GM06990 (cell line): Measurements from ENCODE around the gene SLC8A2.
"Not testable (repeated sequence)": the region's sequence is repeated elsewhere in the genome, so short reads cannot be mapped to it uniquely, and the experiment has no call there.

Source experiments
- DNase-seq: peaks from one replicate; pipeline ENCODE4 v3.0.0-alpha.2; 2011; ENCODE audit not compliant: insufficient read length; ENCODE audit errors: extremely low read depth
- H3K27me3 ChIP-seq: replicated peaks from 2 replicates; pipeline ENCODE4 v1.6.0; 2011; ENCODE audit warnings: low read length; ENCODE audit not compliant: control insufficient read depth, insufficient read depth
- H3K36me3 ChIP-seq: 2 replicates; pipeline ENCODE4 v1.5.1; 2011; ENCODE audit warnings: low read length; ENCODE audit not compliant: control insufficient read depth, insufficient read depth
- H3K4me3 ChIP-seq: replicated peaks from 2 replicates; pipeline ENCODE4 v1.5.1; 2011; ENCODE audit warnings: low read depth, mild to moderate bottlenecking, control low read depth, low read length
- TF ChIP-seq, protein P1 (sequence below): IDR thresholded peaks from 2 replicates; pipeline ENCODE4 v1.5.1; 2011; ENCODE audit warnings: low read length, control low read depth, mild to moderate bottlenecking, inconsistent platforms; ENCODE audit not compliant: insufficient read depth, poor library complexity, severe bottlenecking

Gene SLC8A2

DNA sequence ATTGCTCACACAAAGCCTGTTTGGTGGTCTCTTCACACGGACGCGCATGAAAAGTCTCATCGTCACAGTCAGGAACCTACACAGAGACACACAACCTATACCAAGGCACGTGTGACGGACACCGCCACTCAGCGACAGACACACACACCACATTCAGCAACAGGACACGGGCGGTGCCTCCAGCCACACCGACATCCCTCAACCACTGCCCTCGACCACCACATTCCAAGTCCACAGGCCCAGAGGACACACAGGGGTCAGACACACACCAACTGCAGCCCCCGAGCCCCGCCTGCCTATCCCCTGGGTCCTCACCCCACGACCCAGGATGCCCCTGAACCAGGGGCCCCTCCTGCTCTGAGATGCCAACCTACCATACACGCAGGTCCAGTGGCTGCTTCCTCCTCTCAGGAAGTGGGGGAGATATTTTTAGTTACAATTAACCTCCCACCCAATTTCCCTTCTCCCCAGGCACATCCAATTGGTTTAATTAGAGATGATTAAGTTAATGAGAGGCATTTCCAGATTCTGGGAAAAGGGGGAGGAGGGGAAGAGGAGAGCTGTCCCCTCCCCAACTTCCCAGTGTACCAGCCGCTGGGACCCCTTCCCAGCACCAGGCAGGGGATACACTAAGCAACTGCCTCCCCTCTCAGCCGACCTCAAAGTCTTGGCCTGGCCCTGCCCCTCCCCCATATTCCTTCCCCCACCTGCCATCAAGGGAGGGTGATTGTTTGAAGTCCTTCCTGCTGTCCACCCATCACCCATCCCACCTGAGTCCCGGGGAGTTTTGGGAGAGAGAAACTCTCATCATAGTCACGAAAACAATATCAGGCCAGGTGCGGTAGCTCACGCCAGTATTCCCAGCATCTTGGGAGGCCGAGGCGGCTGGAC lies 72.7 kb downstream of the SLC8A2 start:
- H3K27me3 ChIP-seq: no peaks in the 10 kb centered on the region
- no peak overlapping the region for H3K4me3 ChIP-seq
- H3K36me3 ChIP-seq: no peaks in the 10 kb centered on the region
- TF ChIP-seq, protein P1, sequence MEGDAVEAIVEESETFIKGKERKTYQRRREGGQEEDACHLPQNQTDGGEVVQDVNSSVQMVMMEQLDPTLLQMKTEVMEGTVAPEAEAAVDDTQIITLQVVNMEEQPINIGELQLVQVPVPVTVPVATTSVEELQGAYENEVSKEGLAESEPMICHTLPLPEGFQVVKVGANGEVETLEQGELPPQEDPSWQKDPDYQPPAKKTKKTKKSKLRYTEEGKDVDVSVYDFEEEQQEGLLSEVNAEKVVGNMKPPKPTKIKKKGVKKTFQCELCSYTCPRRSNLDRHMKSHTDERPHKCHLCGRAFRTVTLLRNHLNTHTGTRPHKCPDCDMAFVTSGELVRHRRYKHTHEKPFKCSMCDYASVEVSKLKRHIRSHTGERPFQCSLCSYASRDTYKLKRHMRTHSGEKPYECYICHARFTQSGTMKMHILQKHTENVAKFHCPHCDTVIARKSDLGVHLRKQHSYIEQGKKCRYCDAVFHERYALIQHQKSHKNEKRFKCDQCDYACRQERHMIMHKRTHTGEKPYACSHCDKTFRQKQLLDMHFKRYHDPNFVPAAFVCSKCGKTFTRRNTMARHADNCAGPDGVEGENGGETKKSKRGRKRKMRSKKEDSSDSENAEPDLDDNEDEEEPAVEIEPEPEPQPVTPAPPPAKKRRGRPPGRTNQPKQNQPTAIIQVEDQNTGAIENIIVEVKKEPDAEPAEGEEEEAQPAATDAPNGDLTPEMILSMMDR: no peak
- DNase-seq: no peak

DNA sequence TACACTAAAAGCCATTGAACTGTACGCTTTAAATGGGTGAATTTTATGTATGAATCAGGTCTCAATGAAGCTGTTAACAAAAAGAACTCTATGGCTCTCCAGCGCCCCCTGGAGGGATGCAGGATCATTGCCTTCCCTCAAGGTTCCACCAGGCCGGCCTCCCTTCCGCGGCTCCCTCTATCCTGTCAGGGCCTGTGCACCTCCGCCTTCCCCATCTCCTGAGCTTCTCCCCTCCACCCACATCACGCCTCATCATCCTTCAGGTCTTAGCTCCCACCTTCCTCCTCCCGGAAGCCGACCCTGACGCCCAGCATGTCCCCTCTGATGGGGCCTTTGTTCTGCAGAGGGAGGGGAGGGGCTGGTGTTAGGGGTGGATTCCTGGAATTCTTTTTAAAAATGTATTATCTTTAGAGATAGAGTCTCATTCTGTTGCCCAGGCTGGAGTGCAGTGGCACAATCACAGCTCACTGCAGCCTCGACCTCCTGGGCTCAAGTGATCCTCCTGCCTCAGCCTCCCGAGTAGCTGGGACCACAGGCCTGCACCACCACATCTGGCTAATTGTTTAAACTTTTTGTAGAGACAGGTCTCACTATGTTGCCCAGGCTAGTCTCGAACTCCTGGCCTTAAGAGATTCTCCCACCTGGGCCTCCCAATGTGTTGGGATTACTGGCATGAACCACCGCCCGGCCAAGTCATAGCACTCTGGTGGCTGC lies 80.0 kb downstream of the SLC8A2 start:
- Histone ChIP-seq H3K27me3 (no peaks in the 10 kb centered on the region), H3K4me3 (no peak overlapping the region), H3K36me3 (no peaks in the 10 kb centered on the region)
- DNase-seq: peak; percentile 37
- TF ChIP-seq, protein P1: peak; percentile 91

DNA sequence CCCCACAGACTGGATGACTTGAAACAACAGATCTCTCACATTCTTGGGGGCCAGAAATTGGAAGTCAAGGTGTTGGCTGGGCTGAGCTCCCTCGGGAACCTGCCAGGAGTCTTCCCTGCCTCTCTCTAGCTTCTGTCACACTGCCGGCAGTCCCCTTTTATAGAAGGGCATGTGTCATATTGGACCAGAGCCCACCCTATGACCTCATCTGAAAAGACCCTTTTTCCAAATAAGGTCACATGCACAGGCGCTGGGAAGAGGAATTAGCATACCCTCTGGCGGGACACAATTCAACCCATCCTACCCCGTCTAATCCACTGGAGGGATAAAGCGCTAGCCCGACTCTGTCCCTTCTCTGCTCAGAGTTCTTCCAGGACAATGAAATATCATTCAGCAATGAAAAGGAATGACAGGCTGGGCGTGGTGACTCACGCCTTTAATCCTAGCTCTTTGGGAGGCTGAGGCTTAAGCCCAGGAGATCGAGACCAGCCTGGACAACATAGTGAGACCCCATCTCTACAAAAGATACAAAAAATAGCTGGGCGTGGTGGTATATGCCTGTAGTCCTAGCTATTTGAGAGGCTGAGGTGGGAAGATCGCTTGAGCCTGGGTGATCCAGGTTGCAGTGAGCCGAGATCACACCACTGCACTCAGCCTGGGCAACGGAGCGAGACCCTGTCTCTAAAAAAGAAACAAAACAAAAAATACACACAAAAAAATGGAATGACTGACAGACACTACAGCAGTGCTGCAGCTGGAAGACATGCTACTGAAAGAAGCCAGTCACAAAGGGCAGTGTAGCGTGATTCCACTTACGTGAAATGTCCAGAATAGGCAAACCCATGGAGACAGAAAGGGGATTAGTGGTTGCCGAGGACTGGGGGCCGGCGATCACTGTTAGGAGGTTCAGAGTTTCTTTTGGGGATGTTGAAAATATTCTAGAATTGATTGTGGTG lies 80.9 kb downstream of the SLC8A2 start:
- no peak for DNase-seq
- H3K36me3 ChIP-seq: no peaks in the 10 kb centered on the region
- no peak overlapping the region for H3K4me3 ChIP-seq
- TF ChIP-seq, protein P1: no peak
- H3K27me3 ChIP-seq: no peaks in the 10 kb centered on the region

DNA sequence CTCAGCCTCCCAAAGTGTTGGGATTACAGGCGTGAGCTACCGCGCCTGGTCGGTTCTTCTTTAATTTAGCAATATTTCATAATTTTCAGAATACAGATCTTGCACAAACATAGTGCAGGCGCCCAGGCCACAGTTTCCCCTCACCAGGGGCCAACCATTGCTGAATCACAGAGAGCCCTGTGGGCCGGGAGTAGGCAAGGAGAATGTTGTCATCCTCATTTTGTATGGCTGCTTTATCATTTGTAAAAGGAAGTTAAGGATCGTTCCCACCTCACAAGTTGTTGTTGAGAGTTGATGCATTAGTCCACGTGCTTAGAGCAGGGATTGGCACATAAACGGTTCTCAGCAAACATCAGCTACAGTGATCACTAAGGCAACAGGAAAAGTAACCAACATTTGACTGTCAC lies 82.5 kb downstream of the SLC8A2 start:
- Histone ChIP-seq H3K36me3 (no peaks in the 10 kb centered on the region), H3K27me3 (no peaks in the 10 kb centered on the region), H3K4me3 (no peak overlapping the region)
- DNase-seq: no peak
- TF ChIP-seq, protein P1: no peak

DNA sequence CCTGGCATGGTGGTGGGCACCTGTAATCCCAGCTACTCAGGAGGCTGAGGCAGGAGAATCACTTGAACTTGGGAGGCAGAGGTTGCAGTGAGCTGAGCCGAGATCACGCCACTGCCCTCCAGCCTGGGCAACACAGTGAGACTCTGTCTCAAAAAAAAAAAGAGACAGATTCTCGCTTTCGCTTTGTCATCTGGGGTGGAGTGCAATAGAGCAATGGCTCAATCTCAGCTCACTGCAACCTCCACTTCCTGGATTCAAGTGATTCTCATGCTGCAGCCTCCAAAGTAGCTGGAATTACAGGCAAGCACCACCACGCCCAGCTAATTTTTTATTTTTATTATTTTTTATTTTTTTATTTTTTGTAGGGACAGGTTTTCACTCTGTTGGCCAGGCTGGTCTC lies 83.0 kb downstream of the SLC8A2 start:
- H3K36me3 ChIP-seq, H3K27me3 ChIP-seq, DNase-seq, H3K4me3 ChIP-seq: not testable (repeated sequence)

DNA sequence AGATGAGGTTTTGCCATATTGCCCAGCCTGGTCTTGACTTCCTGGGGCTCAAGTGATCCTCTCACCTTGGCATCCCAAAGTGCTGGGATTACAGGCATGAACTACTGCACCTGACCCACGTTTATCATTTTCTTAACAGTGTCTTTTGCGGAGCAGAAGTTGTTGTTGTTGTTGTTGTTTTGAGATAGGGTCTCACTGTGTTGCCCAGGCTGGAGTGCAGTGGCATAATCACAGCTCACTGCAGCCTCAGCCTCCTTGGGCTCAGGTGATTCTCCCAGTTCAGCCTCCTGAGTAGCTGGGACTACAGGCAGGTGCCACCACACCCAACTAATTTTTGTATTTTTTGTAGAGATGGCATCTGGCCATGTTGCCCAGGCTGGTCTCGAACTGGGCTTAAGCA lies 84.1 kb downstream of the SLC8A2 start:
- not testable (repeated sequence) for DNase-seq, H3K36me3 ChIP-seq, H3K4me3 ChIP-seq, H3K27me3 ChIP-seq

DNA sequence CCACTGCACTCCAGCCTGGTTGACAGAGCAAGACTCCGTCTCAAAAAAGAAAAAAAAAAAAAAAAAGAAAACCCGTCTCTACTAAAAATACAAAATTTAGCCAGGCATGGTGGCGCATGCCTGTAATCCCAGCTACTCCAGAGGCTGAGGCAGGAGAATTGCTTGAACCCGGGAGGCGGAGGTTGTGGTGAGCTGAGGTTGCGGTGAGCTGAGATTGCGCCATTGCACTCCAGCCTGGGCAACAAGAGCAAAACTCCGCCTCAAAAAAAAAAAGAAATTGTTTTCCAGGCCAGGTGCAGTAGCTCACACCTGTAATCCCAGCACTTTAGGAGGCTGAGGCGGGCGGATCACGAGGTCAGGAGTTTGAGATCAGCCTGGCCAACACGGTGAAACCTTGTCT lies 85.1 kb downstream of the SLC8A2 start:
- not testable (repeated sequence) for H3K4me3 ChIP-seq

DNA sequence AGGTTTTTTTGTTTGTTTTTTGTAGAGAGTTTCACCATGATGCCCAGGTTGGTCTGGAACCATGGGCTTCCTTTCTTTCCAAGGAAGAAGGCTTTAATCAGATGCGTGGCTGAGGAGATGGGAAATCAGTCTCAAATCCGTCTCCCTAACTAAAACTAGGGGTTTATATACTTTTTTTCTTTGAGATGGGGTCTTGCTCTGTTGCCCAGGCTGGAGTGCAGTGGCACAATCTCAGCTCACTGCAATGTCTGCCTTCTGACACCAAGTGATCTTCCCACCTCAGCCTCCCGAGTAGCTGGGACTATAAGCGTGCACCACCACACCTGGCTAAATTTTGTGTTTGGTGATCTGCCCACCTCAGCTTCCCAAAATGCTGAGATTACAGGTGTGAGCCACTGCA lies 87.2 kb downstream of the SLC8A2 start:
- peaks cover 12% of the 10 kb centered on the region for H3K36me3 ChIP-seq
- not testable (repeated sequence) for DNase-seq

More for the DNA sequence above, 85.1 kb downstream of the SLC8A2 start:
- not testable (repeated sequence) for H3K36me3 ChIP-seq, H3K27me3 ChIP-seq, DNase-seq

DNA sequence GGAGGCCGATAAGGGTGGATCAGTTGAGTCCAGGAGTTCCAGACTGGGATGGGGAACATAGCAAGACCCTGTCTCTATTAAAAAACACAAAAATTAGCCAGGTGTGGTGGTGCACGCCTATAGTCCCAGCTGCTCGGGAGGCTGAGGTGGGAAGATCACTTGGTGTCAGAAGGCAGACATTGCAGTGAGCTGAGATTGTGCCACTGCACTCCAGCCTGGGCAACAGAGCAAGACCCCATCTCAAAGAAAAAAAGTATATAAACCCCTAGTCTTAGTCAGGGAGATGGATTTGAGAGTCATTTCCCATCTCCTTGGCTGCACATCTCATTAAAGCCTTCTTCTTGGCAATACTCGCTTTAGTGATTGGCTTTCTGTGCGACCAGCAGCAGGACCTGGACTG lies 87.8 kb downstream of the SLC8A2 start:
- H3K36me3 ChIP-seq: peaks cover 12% of the 10 kb centered on the region
- not testable (repeated sequence) for DNase-seq, H3K27me3 ChIP-seq, H3K4me3 ChIP-seq

More for the DNA sequence above, 87.2 kb downstream of the SLC8A2 start:
- H3K27me3 ChIP-seq, H3K4me3 ChIP-seq: not testable (repeated sequence)
